RWPE1 (cell line): ENCODE results near the gene KATNB1.

Experiments used
- CTCF ChIA-PET: fragments of 350-600 bp; sonication (Branson Sonifier 250); formaldehyde crosslinking; extraction: SDS; loops from one replicate; lab custom pipeline; 2021; lab: Yijun Ruan, JAX
- POLR2A ChIA-PET: fragments of 400-600 bp; formaldehyde crosslinking; extraction: SDS; loops from one replicate; lab custom pipeline; 2020; ENCODE audit warnings: antibody characterized with exemption; ENCODE audit not compliant: low non-redundant PET; lab: Yijun Ruan, JAX
- DNase-seq: peaks from one replicate; pipeline ENCODE4 v3.0.0; 2012; ENCODE audit warnings: low spot score
- H3K27ac ChIP-seq: fragments of 450-650 bp; 2 replicates; pipeline ENCODE4 v1.5.1; 2017
- CTCF ChIP-seq: fragments of 450-650 bp; conservative IDR thresholded peaks from 2 replicates; pipeline ENCODE4 v1.5.1; 2017; ENCODE audit warnings: low read depth, mild to moderate bottlenecking

The KATNB1 gene

GRCh38 chr16:57701759-57702371, 33.7 kb upstream of the KATNB1 start:
- no peak for DNase-seq
- no peak overlapping the region for H3K27ac ChIP-seq
- CTCF ChIA-PET = interaction anchor here (0.7 kb wide), 1 partner anchor 126 kb away, joined by 4 read pairs; no protein-coding TSS in a partner anchor
- no peak for TF ChIP-seq CTCF
- POLR2A ChIA-PET = no interaction called here

DNA sequence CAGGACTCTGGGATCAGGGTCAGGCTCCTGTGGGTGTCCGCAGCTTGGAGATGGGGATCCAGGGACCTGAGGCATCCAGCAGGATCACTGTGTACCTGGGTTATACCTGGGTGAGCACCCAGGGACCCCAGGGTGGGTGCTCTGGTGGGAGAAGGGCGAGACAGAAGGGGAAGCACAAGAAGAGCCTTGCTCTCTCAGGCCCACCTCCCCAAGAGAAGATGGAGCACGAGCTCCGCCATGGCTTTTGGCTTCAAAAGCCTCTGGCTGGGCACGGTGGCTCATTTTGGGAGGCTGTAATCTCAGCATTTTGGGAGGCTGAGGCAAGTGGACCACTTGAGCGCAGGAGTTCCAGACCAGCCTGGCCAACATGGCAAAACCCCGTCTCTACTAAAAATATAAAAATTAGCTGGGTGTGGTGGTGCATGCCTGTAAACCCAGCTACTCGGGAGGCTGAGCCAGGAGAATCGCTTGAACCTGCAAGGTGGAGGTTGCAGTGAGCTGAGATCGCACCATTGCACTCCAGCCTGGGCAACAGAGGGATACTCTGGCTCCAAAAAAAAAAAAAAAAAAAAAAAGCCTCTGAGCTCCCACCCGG, 32.1 kb upstream of the KATNB1 start:
- no peak for DNase-seq
- no peak for TF ChIP-seq CTCF
- H3K27ac ChIP-seq = no peak overlapping the region
- POLR2A ChIA-PET = no interaction called here
- CTCF ChIA-PET = no interaction called here

- no peak for DNase-seq
- POLR2A ChIA-PET = no interaction called here
- H3K27ac ChIP-seq = no peak overlapping the region
- CTCF ChIA-PET = interaction anchor here (0.6 kb wide), 1 partner anchor 37 kb away, joined by 3 read pairs; no protein-coding TSS in a partner anchor
- no peak for TF ChIP-seq CTCF
Measured at GRCh38 chr16:57704011-57704904, 31.3 kb upstream of the KATNB1 start.

DNA sequence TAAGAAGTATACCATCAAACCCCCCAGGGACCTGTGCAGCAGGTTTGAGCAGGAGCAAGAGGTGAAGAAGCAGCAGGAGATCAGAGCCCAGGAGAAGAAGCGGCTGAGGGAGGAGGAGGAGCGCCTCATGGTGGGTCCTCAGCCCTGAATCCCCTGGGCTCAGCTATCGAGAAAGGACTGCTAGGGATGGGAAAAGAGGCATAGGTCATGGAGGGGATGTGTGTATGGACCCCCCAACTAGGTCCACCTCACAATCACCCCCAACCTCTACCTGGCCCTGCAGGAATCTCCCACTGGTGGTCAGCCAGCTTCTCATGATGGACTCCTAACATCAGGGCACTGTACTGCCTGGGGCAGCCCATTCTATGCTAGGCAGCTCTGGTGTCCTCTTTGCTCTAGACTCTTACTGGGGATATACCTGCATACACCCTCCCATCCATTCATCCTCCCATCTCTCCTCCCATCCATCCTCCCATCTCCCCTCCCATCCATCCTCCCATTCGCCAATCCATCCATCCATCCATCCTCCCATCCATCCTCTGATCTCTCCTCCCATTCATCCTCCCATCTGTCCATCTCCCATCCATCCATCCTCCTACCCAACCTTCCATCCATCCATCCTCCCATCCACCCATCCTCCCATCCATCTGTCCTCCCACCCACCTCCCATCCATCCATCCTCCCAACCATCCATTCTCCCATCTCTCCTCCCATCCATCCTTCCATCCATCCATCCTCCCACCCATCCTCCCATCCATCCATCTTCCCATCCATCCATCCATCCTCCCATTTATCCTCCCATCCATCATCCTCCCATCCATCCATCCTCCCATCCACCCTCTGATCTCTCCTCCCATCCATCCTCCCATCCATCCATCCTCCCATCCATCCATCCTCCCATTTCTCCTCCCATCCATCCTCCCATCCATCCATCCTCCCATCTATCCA, 30.4 kb upstream of the KATNB1 start:
- no peak for DNase-seq
- POLR2A ChIA-PET = no interaction called here
- H3K27ac ChIP-seq = no peak overlapping the region
- CTCF ChIA-PET = interaction anchor here (0.6 kb wide), 1 partner anchor 37 kb away, joined by 3 read pairs; no protein-coding TSS in a partner anchor
- no peak for TF ChIP-seq CTCF

DNA sequence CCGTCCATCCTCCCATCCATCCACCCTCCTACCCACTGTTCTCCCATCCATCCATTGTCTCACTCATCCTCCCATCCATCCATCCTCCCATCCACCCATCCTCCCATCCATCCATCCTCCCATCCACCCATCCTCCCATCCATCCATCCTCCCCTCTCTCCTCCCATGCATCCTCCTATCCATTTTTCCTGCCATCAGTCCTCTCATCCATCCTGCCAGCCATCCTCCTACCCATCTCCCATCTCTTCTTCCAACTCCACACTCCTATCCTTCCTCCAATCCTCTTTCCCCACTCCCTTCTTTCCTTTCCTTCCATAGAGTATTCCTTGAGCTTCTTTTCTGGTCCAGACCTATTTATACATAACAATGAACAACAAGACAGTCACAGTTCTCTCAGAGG, 28.9 kb upstream of the KATNB1 start:
- no peak for DNase-seq
- no peak overlapping the region for H3K27ac ChIP-seq
- CTCF ChIA-PET = no interaction called here
- no peak for TF ChIP-seq CTCF
- POLR2A ChIA-PET = interaction anchor here (0.5 kb wide), 1 partner anchor 117 kb away, joined by 4 read pairs; no protein-coding TSS in a partner anchor
